Fibroblast of villous mesenchyme (primary cell): Measurements from ENCODE around the gene COMT. TPM values are rescaled to one million over a fixed set of nuclear protein-coding genes. Genes with fewer than 3 reads are reported as not detected.

Experiments
- DNase-seq: peaks from one replicate; pipeline ENCODE4 v3.0.0-alpha.2; 2010; ENCODE audit warnings: low read depth
- H3K4me3 ChIP-seq: 2 replicates; pipeline ENCODE4 v1.5.1; 2011; ENCODE audit warnings: low read depth, mild to moderate bottlenecking, low read length
- total RNA-seq: library from RNA; depleted of rRNA; stranded (reverse); fragments of >200 nt; gene quantifications from 2 replicates; pipeline ENCODE4 v1.2.3, GENCODE V29; 2012
- TF ChIP-seq, protein P1 (sequence below): IDR thresholded peaks from 2 replicates; pipeline ENCODE4 v1.5.1; 2012; ENCODE audit warnings: low read depth, mild to moderate bottlenecking, low read length; ENCODE audit not compliant: insufficient read depth

Gene COMT
- total RNA-seq, 1 donor, result 173 TPM

DNA sequence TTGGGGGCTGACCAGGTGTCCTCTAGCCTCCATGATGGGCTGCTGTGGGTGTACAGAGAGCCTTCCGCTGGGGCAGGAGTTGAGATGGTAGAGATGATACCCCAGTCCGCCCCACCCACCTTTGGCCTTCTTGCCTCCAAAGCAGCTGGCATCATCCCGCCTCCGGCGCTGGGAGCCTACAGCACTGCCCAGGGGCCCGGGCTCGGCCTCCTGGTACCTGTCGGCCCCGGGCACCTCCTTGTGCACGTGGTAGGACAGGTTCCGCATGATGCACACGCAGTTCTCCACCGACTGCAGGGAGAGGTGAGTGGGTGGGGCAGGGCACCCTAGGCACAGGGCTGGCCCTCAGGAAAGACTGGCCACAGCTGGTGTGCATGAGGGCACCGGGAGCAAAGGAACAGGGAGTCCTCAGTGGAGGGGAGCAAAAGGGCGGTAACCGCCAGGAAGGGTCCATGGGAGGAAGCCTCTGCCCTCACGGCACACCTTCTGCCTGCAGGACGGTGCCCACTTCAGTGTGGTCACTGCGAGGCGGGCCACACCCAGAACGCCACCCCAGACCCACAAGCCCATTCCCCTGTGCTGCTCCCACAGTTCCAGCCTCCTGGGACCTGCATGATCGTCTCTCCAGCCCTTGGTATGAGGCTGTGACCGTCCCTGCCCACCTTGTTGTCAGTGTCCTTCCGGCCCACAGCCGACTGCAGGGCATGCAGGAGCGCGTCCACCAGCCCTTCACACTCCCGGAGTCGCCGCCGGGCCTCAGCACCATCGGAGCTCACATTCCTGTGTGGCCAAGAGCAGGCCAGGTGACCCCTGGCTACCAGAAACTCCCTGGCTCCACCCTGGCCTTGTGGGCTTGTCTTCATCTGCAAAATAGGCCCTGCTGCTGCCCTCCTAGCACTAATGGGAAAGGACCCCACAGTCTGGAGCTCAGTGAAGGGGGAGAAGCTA, 36.0 kb downstream of the COMT start:
- no peak for DNase-seq
- TF ChIP-seq, protein P1, sequence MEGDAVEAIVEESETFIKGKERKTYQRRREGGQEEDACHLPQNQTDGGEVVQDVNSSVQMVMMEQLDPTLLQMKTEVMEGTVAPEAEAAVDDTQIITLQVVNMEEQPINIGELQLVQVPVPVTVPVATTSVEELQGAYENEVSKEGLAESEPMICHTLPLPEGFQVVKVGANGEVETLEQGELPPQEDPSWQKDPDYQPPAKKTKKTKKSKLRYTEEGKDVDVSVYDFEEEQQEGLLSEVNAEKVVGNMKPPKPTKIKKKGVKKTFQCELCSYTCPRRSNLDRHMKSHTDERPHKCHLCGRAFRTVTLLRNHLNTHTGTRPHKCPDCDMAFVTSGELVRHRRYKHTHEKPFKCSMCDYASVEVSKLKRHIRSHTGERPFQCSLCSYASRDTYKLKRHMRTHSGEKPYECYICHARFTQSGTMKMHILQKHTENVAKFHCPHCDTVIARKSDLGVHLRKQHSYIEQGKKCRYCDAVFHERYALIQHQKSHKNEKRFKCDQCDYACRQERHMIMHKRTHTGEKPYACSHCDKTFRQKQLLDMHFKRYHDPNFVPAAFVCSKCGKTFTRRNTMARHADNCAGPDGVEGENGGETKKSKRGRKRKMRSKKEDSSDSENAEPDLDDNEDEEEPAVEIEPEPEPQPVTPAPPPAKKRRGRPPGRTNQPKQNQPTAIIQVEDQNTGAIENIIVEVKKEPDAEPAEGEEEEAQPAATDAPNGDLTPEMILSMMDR, result no peak
- no peak overlapping the region for H3K4me3 ChIP-seq

DNA sequence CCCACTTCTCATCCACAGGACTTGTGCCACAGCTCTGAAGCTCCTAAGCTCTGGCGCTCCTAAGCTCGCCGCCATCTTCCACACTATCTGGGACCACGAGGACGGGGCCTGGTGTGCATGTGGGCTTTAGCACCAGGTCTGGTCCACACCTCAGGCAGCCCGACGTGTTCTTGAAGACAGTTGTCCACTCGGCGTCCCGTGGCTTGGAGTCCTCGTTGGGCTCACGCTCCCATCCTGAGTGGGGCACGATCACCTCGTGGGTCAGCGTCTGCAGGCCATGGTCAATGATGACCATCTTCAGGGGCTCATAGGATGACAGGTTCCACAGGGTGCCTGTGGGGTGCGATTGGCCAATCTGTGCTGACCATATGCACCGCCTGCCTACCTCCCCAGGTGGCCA, 37.2 kb downstream of the COMT start:
- DNase-seq, result no peak
- TF ChIP-seq, protein P1, result no peak
- no peak overlapping the region for H3K4me3 ChIP-seq

DNA sequence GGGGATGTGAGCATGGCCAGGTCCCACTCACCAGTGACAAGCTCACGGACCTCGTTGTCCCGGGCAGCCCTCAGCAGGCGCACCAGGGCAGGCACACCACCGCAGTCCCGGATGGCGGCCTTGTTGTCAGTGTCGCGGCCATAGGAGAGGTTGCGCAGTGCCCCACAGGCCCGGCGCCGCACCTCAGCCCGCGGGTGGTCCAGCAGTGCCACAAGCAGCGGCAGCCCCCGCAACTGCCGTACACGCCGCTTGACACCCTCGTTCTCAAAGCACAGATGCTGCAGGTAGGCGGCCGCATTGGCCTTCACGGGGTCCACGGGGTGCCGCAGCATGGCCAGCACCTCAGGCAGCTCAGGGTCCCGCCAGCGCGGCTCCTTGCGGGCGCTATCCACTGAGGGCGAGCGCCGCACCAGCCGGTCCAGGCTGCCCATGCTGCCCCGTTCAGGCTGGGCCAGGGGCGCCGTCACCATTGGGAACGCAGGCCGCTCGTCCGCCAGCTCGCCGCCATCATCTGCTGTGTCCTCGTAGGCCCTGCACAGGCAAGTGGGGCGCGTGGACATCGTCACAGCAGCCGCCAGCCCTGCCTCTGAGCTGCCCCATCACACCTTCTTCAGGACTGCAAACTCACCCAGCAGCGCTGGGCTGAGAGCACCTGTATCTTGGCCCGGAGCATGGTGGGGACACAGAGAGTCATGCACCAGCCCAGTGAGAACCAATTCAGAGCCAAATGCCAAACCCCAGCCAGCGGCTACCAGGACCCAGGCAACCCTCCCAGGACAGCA, 38.3 kb downstream of the COMT start:
- DNase-seq, result no peak
- no peak overlapping the region for H3K4me3 ChIP-seq
- TF ChIP-seq, protein P1, result no peak

DNA sequence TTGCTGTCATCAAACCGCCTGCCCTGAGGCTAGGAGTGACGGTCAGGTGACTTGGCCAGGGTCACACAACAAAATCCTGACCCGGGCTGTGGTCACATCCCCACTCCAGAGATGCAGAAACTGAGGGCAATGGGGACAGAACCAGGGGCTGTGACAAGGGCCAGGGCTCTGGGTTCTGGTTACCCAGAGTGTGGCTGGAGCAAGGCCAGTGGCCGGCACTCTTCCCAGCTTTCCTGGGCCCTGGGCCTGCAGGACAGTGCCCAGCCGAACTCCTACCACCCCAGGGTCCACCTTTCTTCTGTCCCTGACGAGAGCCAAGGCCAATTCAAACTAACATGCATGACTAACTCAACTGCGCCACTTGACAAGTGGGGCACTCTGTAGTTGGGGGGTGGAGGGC, 39.2 kb downstream of the COMT start:
- no peak for DNase-seq
- no peak overlapping the region for H3K4me3 ChIP-seq
- TF ChIP-seq, protein P1, result no peak

DNA sequence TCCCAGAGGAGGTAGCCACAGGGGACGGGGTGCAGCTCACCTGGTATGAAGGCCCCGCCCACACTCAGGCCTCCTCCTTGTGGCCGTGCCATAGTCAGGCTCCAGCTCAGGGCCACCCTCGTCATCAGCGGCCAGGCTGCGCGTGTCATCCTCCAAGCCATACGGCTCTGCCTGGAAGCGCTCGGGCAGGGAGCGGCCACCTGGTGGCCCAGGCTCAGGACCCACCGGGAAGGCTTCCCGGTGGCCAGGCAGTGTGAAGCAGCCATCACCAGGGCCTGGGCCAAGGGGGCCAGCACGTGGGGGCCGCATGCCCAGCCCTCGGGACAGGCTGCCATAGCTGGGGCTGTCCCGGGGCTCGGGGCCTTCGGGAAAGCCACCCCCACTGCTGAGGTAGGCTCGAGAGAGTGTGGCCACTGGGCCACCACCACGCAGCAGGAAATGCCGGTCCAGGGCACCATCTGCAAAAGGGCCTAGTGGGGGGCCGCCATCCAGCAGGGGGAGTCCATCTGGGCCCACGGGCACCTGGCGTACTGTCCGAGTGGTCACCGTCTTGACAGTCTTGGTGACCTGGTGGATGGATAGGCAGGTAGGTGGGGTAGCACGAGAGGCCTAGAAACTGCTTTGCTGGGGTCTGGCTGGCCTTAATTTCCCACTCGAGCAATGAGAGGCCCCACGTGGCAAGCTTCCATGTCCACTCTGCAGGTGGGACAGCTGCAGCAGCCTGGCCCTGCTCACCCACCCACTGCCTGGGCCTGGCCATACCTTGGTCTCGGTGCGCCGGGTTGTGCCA, 39.8 kb downstream of the COMT start:
- DNase-seq, result no peak
- no peak overlapping the region for H3K4me3 ChIP-seq
- TF ChIP-seq, protein P1, result no peak
